ENCODE data around the gene PTPRA. TPM values are rescaled to one million over a fixed set of nuclear protein-coding genes. Genes with fewer than 3 reads are reported as not detected.

Gene PTPRA
- total and polyA plus RNA-seq, 2 of the 13 experiments (the other 11 are each of a cell fraction or from before 2014, with no cell fraction given) = 47.2 to 127 TPM

GRCh38 chr20:2872459-2873009 is 747 bp upstream of the PTPRA start (continued):
- TF ChIP-seq, protein P1, sequence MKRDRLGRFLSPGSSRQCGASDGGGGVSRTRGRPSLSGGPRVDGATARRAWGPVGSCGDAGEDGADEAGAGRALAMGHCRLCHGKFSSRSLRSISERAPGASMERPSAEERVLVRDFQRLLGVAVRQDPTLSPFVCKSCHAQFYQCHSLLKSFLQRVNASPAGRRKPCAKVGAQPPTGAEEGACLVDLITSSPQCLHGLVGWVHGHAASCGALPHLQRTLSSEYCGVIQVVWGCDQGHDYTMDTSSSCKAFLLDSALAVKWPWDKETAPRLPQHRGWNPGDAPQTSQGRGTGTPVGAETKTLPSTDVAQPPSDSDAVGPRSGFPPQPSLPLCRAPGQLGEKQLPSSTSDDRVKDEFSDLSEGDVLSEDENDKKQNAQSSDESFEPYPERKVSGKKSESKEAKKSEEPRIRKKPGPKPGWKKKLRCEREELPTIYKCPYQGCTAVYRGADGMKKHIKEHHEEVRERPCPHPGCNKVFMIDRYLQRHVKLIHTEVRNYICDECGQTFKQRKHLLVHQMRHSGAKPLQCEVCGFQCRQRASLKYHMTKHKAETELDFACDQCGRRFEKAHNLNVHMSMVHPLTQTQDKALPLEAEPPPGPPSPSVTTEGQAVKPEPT (CRISPR knock-in tag; IDR thresholded peaks at IDR 0.05; ENCODE audit: low read depth) = peak; percentile 93; the same call in 1 of the 2 replicates
- no peak for TF ChIP-seq ARNT (IDR thresholded peaks at IDR 0.05)
- TF ChIP-seq ZBTB40 (IDR thresholded peaks at IDR 0.05) = no peak
- peak; percentile 46; the same call in 1 of the 2 replicates for TF ChIP-seq ZBTB40 (CRISPR knock-in tag; IDR thresholded peaks at IDR 0.05)
- TF ChIP-seq MLXIP (CRISPR knock-in tag; IDR thresholded peaks at IDR 0.05; ENCODE audit: borderline replicate concordance) = no peak
- peak; percentile 9; the same call in 1 of the 2 replicates for TF ChIP-seq CSRNP1 (CRISPR knock-in tag; IDR thresholded peaks at IDR 0.05)
- TF ChIP-seq, protein P2, sequence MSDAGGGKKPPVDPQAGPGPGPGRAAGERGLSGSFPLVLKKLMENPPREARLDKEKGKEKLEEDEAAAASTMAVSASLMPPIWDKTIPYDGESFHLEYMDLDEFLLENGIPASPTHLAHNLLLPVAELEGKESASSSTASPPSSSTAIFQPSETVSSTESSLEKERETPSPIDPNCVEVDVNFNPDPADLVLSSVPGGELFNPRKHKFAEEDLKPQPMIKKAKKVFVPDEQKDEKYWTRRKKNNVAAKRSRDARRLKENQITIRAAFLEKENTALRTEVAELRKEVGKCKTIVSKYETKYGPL (CRISPR knock-in tag; IDR thresholded peaks at IDR 0.05) = no peak
- TF ChIP-seq ZNF792 (CRISPR knock-in tag; IDR thresholded peaks at IDR 0.05) = no peak; the same call in 1 of the 2 replicates
- no peak; the same call in 1 of the 2 replicates for TF ChIP-seq SIX4 (CRISPR knock-in tag; IDR thresholded peaks at IDR 0.05)
- TF ChIP-seq SUZ12 (IDR thresholded peaks at IDR 0.05; ENCODE audit: low read depth, low read length) = no peak
- no peak for TF ChIP-seq ZNF441 (CRISPR knock-in tag; IDR thresholded peaks at IDR 0.05; ENCODE audit: borderline replicate concordance)
